ENCODE data around the gene FRMD7. TPM values are rescaled to one million over a fixed set of nuclear protein-coding genes. Genes with fewer than 3 reads are reported as not detected.
"Not testable (repeated sequence)": the region's sequence is repeated elsewhere in the genome, so short reads cannot be mapped to it uniquely, and the experiment has no call there.

FRMD7 gene
- total and polyA plus RNA-seq, 4 donors, result 0.03 TPM; not detected in 3

DNA sequence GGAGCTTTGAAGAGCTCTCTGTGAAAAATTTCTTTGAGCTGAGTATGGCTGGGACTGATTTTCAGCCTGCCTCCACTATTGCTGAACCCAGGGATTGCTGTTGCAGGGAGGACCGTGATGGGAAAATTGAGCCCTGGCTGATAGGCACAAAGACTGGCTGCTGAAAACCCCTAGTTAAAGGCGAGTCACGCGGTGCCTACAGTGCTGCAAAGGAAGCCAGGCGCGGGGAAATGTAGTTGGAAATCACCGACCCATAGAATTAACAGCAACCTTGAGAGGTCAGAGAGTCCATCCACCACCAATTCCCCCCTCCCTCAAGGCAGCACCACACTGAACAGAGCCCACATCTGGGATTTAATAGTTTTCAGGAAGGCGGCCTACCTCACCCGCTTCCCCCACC is 26.0 kb downstream of the FRMD7 start:
- Histone ChIP-seq H3K9me3 (ENCODE audit: control insufficient read depth in 4 of 4, insufficient read depth in 3 of 4, low read length in 3 of 4) (no peaks in the 10 kb centered on the region), H3K4me1 (ENCODE audit: control insufficient read depth in 5 of 5, insufficient read depth in 5 of 5, low read length in 5 of 5) (no peaks in the 10 kb centered on the region), H3K27me3 (ENCODE audit: control insufficient read depth in 3 of 3, insufficient read depth in 3 of 3, low read length in 2 of 3) (peaks cover 0 to 49% (median 8%) of the 10 kb centered on the region in 3 donors), H3K4me3 (no peak overlapping the region), H3K27ac (ENCODE audit: low read depth in 1 of 2, low read length in 1 of 2) (no peak overlapping the region), H3K36me3 (ENCODE audit: control insufficient read depth in 4 of 4, insufficient read depth in 4 of 4, low read length in 4 of 4) (no peaks in the 10 kb centered on the region), H3K9ac (ENCODE audit: insufficient read depth in 1 of 2, low read length in 2 of 2) (no peak overlapping the region)
- ATAC-seq (ENCODE audit: insufficient read depth, low FRiP score) (no peak), DNase-seq (no peak)
- TF ChIP-seq, protein P1, sequence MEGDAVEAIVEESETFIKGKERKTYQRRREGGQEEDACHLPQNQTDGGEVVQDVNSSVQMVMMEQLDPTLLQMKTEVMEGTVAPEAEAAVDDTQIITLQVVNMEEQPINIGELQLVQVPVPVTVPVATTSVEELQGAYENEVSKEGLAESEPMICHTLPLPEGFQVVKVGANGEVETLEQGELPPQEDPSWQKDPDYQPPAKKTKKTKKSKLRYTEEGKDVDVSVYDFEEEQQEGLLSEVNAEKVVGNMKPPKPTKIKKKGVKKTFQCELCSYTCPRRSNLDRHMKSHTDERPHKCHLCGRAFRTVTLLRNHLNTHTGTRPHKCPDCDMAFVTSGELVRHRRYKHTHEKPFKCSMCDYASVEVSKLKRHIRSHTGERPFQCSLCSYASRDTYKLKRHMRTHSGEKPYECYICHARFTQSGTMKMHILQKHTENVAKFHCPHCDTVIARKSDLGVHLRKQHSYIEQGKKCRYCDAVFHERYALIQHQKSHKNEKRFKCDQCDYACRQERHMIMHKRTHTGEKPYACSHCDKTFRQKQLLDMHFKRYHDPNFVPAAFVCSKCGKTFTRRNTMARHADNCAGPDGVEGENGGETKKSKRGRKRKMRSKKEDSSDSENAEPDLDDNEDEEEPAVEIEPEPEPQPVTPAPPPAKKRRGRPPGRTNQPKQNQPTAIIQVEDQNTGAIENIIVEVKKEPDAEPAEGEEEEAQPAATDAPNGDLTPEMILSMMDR (IDR thresholded peaks at IDR 0.05; ENCODE audit: control extremely low read depth, extremely low read depth), result no peak
- 82 to 100% methylated on average over 8 to 9 of the region's 9 CpGs for WGBS, 2 donors

DNA sequence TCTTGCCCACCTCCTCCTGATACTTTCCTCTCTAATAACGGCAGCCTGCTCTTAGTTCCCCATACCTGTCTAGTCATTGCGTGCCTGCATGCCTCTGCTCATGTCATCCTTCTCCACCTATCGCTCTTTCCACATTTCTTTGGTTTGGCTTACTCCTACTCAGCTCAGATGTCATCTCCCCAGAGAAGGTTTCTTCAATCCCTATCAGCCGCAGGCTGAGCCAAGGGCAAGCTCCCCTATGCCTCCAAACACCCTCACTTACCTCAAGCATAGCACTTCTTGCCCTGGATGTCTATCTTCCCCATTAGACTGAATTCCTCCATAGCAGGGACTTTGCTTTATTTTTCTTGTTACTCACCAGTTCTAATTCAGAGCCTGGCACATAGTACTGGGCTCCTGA is 26.6 kb downstream of the FRMD7 start:
- no peak for DNase-seq
- WGBS, 2 donors, result 81 to 88% methylated on average over 4 of the region's 4 CpGs
- Histone ChIP-seq H3K36me3 (ENCODE audit: control insufficient read depth in 4 of 4, insufficient read depth in 4 of 4, low read length in 4 of 4) (no peaks in the 10 kb centered on the region), H3K9me3 (ENCODE audit: control insufficient read depth in 4 of 4, insufficient read depth in 3 of 4, low read length in 3 of 4) (no peaks in the 10 kb centered on the region), H3K9ac (ENCODE audit: insufficient read depth in 1 of 2, low read length in 2 of 2) (no peak overlapping the region), H3K4me3 (no peak overlapping the region), H3K27me3 (ENCODE audit: control insufficient read depth in 3 of 3, insufficient read depth in 3 of 3, low read length in 2 of 3) (peaks cover 0 to 45% (median 9%) of the 10 kb centered on the region in 3 donors), H3K4me1 (ENCODE audit: control insufficient read depth in 5 of 5, insufficient read depth in 5 of 5, low read length in 5 of 5) (no peaks in the 10 kb centered on the region), H3K27ac (ENCODE audit: low read depth in 1 of 2, low read length in 1 of 2) (no peak overlapping the region)
- TF ChIP-seq, protein P1 (IDR thresholded peaks at IDR 0.05; ENCODE audit: control extremely low read depth, extremely low read depth), result no peak
- ATAC-seq (ENCODE audit: insufficient read depth, low FRiP score), result no peak

DNA sequence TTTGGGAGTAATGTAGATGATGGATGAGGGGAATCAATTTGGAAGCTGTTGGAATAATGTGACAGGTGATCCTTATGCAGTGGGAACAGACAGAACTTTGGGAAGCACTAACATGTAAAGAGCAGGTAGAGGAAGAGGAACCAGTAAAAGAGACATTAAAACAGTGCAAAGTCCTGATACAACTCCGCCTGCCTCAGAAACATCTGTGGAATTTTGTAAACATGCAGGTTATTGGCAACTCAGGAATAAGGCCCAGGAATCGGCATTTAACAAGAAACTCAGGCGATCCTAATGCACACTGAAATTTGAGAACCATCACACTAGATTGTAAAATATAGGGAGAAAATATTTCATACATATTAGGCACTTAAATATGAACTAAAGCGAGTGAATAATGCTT is 29.1 kb downstream of the FRMD7 start:
- whole genome bisulfite sequencing, 2 donors, result 67 to 83% methylated on average over 4 of the region's 4 CpGs
- H3K9me3 ChIP-seq (ENCODE audit: control insufficient read depth in 4 of 4, insufficient read depth in 3 of 4, low read length in 3 of 4); DNase-seq; H3K36me3 ChIP-seq (ENCODE audit: control insufficient read depth in 4 of 4, insufficient read depth in 4 of 4, low read length in 4 of 4); H3K9ac ChIP-seq (ENCODE audit: insufficient read depth in 1 of 2, low read length in 2 of 2); H3K4me3 ChIP-seq; H3K27ac ChIP-seq (ENCODE audit: low read depth in 1 of 2, low read length in 1 of 2); H3K4me1 ChIP-seq (ENCODE audit: control insufficient read depth in 5 of 5, insufficient read depth in 5 of 5, low read length in 5 of 5); ATAC-seq (ENCODE audit: insufficient read depth, low FRiP score): not testable (repeated sequence)
- peaks cover 0 to 58% (median 18%) of the 10 kb centered on the region in 3 donors for H3K27me3 ChIP-seq (ENCODE audit: control insufficient read depth in 3 of 3, insufficient read depth in 3 of 3, low read length in 2 of 3)

DNA sequence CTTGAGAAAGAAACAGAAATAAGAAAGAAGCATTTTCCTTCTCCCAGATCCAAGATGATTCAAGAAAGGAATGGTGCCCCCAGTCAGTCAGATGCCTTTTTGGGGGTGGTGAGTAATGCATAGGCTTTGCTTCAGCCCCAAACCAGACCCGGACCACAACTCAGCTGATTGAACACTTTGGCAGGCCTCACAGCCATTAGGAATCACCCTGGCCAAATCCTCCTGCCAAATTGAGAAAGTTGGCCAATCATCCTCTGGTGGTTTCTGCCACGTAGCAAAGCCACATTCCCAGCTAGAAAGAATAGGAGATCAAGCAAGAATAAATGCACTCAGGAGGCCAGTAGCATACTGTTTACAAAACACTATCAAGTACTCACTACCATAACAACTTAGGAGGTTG is 33.7 kb downstream of the FRMD7 start:
- ATAC-seq (ENCODE audit: insufficient read depth, low FRiP score) (no peak), DNase-seq (peak in 1 of 3 donors; percentile 3)
- TF ChIP-seq, protein P1 (IDR thresholded peaks at IDR 0.05; ENCODE audit: control extremely low read depth, extremely low read depth), result no peak
- WGBS, 2 donors, result 56 to 63% methylated on average over 2 of the region's 2 CpGs
- Histone ChIP-seq H3K9ac (ENCODE audit: insufficient read depth in 1 of 2, low read length in 2 of 2) (no peak overlapping the region), H3K9me3 (ENCODE audit: control insufficient read depth in 4 of 4, insufficient read depth in 3 of 4, low read length in 3 of 4) (no peaks in the 10 kb centered on the region), H3K27me3 (ENCODE audit: control insufficient read depth in 3 of 3, insufficient read depth in 3 of 3, low read length in 2 of 3) (peaks cover 0 to 61% (median 28%) of the 10 kb centered on the region in 3 donors), H3K4me3 (no peak overlapping the region), H3K36me3 (ENCODE audit: control insufficient read depth in 4 of 4, insufficient read depth in 4 of 4, low read length in 4 of 4) (no peaks in the 10 kb centered on the region), H3K27ac (ENCODE audit: low read depth in 1 of 2, low read length in 1 of 2) (no peak overlapping the region), H3K4me1 (ENCODE audit: control insufficient read depth in 5 of 5, insufficient read depth in 5 of 5, low read length in 5 of 5) (no peaks in the 10 kb centered on the region)

Data from lung (tissue), 12 donors.